Fibroblast of mammary gland (primary cell): ENCODE measurements around the gene RNF34.

Experiments
- DNase-seq: peaks from one replicate; pipeline ENCODE4 v3.0.0-alpha.2; 2010; ENCODE audit warnings: low read depth
- H3K4me3 ChIP-seq: 2 replicates; pipeline ENCODE4 v1.5.1; 2011; ENCODE audit warnings: low read depth, mild to moderate bottlenecking, low read length, moderate library complexity; ENCODE audit not compliant: control insufficient read depth
- CTCF ChIP-seq: conservative IDR thresholded peaks from 2 replicates; pipeline ENCODE4 v1.5.1; 2011; ENCODE audit warnings: low read depth, low read length, inconsistent platforms; ENCODE audit not compliant: control insufficient read depth, insufficient read depth

The RNF34 gene

GRCh38 chr12:121423682-121424623 is 24.0 kb downstream of the RNF34 start:
- DNase-seq: no peak
- no peak overlapping the region for H3K4me3 ChIP-seq
- TF ChIP-seq CTCF: no peak

GRCh38 chr12:121424624-121424975 is 24.7 kb downstream of the RNF34 start:
- no peak for TF ChIP-seq CTCF
- DNase-seq: no peak
- H3K4me3 ChIP-seq: no peak overlapping the region

GRCh38 chr12:121427556-121428050 is 27.7 kb downstream of the RNF34 start:
- no peak for TF ChIP-seq CTCF
- no peak for DNase-seq
- no peak overlapping the region for H3K4me3 ChIP-seq

GRCh38 chr12:121428883-121429282 is 29.0 kb downstream of the RNF34 start:
- no peak overlapping the region for H3K4me3 ChIP-seq
- DNase-seq: no peak
- no peak for TF ChIP-seq CTCF

DNA sequence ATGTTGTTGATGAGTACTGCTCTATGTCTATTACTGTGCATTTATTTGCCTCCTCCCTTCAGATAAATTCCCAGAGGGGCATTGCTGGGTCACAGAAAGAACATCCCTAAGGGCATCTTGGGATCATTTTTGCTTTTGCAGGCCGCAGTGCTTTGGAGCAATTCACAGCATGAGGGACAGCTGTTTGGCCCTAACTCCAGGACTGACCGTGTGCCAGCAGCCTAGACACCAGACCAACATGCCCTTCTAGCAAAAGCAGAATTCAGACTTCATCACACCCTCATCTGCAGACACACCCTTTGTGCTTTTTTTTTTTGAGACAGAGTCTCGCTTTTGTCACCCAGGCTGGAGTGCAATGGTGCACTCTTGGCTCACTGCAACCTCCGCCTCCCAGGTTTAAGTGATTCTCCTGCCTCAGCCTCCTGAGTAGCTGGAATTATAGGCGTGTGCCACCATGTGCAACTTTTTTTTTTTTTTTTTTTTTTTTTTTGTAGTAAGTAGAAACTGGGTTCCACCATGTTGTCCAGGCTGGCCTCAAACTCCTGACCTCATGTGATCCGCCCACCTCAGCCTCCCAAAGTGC is 31.0 kb downstream of the RNF34 start:
- no peak overlapping the region for H3K4me3 ChIP-seq
- no peak for DNase-seq
- TF ChIP-seq CTCF: no peak

GRCh38 chr12:121432740-121433480 is 33.0 kb downstream of the RNF34 start:
- no peak overlapping the region for H3K4me3 ChIP-seq
- DNase-seq: no peak
- TF ChIP-seq CTCF: no peak
